ENCODE measurements around the gene OPN3.

The OPN3 gene

DNA sequence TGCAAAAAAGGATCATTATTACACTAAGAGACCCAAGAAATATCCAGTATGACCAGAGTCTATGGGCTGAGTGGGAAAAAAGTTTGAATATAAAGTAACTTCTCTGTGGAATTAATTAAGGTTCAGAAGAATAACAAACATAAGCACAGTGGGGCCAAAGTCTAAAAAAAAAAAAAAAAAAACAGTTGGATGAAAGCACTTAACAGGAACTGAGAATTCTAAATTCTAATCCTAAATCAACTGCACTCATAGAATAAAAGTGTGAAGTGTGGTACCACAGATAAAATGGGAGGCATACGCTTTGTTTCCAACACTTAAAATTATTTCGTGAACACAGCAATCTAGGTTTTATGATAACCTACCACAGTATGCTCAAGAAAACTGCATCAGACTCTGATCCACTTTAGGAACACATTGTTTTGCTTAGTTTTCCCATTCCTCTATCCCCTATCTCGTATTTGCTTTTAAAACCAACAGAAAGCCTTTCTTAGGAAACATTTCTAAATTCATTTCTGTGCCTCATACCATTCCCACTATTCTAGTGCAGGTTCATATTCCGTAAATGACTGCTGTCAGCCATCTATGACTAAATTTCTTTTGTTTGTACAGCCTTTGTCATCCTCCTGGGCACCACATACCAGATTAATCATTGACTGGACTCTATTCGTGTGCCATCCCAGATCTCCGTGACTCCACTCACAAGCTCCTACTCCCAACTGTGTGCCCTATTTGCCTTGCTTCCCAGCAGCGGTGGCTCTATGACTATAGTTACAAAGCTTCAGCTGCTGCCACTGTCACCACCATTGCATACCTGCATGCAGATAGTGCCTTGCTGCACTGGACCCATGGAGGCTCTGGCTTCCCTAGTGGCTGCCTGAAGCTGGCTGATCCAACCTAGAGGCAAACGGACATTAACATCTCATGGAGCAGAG, 24.9 kb downstream of the OPN3 start:
- no peaks in the 10 kb centered on the region for H3K36me3 ChIP-seq (ENCODE audit: control insufficient read depth in 2 of 2, insufficient read depth in 1 of 2, low read length in 2 of 2)
- ChIA-PET CTCF (interaction anchor here (0.7 to 2.4 kb wide), 3 partner anchors 12 to 220 kb away, joined by 3 to 14 read pairs (median 7); no protein-coding TSS in a partner anchor), POLR2A (interaction anchor here (1.2 kb wide), 1 partner anchor 25 kb away, joined by 4 read pairs; the partner anchor contains the start of genes CHML and OPN3)
- no peak overlapping the region for H3K4me3 ChIP-seq (ENCODE audit: low read depth, low read length)
- no peaks in the 10 kb centered on the region for H3K4me1 ChIP-seq (ENCODE audit: control insufficient read depth, insufficient read depth, low read length)
- no peak overlapping the region for H3K27ac ChIP-seq (ENCODE audit: extremely low read depth, low read depth, low read length)
- TF ChIP-seq ZNF394 (tag by site-specific recombination; IDR thresholded peaks at IDR 0.05; ENCODE audit: borderline replicate concordance) = no peak
- no peak for TF ChIP-seq ZNF549 (tag by site-specific recombination; IDR thresholded peaks at IDR 0.05)
- TF ChIP-seq ZBTB17 (tag by site-specific recombination; IDR thresholded peaks at IDR 0.05) = no peak
- TF ChIP-seq, protein P1, sequence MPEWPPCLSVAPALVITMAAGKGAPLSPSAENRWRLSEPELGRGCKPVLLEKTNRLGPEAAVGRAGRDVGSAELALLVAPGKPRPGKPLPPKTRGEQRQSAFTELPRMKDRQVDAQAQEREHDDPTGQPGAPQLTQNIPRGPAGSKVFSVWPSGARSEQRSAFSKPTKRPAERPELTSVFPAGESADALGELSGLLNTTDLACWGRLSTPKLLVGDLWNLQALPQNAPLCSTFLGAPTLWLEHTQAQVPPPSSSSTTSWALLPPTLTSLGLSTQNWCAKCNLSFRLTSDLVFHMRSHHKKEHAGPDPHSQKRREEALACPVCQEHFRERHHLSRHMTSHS (tag by site-specific recombination; IDR thresholded peaks at IDR 0.05) = no peak
- no peak for TF ChIP-seq ZNF354C (tag by site-specific recombination; IDR thresholded peaks at IDR 0.05; ENCODE audit: borderline replicate concordance, low read depth)
- no peak for TF ChIP-seq ZNF121 (tag by site-specific recombination; IDR thresholded peaks at IDR 0.05)
- no peak for TF ChIP-seq ZNF274 (IDR thresholded peaks at IDR 0.05; ENCODE audit: low read length)
- no peak for TF ChIP-seq ZNF274 (tag by site-specific recombination; IDR thresholded peaks at IDR 0.05; ENCODE audit: borderline replicate concordance)
- TF ChIP-seq ZFP69B (tag by site-specific recombination; IDR thresholded peaks at IDR 0.05) = no peak
- TF ChIP-seq ZNF624 (tag by site-specific recombination; IDR thresholded peaks at IDR 0.05) = no peak
- no peak for TF ChIP-seq KLF10 (tag by site-specific recombination; IDR thresholded peaks at IDR 0.05)
- TF ChIP-seq, protein P2, sequence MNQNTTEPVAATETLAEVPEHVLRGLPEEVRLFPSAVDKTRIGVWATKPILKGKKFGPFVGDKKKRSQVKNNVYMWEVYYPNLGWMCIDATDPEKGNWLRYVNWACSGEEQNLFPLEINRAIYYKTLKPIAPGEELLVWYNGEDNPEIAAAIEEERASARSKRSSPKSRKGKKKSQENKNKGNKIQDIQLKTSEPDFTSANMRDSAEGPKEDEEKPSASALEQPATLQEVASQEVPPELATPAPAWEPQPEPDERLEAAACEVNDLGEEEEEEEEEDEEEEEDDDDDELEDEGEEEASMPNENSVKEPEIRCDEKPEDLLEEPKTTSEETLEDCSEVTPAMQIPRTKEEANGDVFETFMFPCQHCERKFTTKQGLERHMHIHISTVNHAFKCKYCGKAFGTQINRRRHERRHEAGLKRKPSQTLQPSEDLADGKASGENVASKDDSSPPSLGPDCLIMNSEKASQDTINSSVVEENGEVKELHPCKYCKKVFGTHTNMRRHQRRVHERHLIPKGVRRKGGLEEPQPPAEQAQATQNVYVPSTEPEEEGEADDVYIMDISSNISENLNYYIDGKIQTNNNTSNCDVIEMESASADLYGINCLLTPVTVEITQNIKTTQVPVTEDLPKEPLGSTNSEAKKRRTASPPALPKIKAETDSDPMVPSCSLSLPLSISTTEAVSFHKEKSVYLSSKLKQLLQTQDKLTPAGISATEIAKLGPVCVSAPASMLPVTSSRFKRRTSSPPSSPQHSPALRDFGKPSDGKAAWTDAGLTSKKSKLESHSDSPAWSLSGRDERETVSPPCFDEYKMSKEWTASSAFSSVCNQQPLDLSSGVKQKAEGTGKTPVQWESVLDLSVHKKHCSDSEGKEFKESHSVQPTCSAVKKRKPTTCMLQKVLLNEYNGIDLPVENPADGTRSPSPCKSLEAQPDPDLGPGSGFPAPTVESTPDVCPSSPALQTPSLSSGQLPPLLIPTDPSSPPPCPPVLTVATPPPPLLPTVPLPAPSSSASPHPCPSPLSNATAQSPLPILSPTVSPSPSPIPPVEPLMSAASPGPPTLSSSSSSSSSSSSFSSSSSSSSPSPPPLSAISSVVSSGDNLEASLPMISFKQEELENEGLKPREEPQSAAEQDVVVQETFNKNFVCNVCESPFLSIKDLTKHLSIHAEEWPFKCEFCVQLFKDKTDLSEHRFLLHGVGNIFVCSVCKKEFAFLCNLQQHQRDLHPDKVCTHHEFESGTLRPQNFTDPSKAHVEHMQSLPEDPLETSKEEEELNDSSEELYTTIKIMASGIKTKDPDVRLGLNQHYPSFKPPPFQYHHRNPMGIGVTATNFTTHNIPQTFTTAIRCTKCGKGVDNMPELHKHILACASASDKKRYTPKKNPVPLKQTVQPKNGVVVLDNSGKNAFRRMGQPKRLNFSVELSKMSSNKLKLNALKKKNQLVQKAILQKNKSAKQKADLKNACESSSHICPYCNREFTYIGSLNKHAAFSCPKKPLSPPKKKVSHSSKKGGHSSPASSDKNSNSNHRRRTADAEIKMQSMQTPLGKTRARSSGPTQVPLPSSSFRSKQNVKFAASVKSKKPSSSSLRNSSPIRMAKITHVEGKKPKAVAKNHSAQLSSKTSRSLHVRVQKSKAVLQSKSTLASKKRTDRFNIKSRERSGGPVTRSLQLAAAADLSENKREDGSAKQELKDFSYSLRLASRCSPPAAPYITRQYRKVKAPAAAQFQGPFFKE (tag by site-specific recombination; IDR thresholded peaks at IDR 0.05; ENCODE audit: borderline replicate concordance) = no peak
- no peak for TF ChIP-seq ZEB2 (tag by site-specific recombination; IDR thresholded peaks at IDR 0.05)
- TF ChIP-seq ZNF221 (tag by site-specific recombination; IDR thresholded peaks at IDR 0.05; ENCODE audit: borderline replicate concordance) = no peak
- no peak for TF ChIP-seq ZSCAN23 (tag by site-specific recombination; IDR thresholded peaks at IDR 0.05)
- TF ChIP-seq MZF1 (tag by site-specific recombination; IDR thresholded peaks at IDR 0.05; ENCODE audit: borderline replicate concordance) = no peak
- no peak for TF ChIP-seq ZNF19 (tag by site-specific recombination; IDR thresholded peaks at IDR 0.05; ENCODE audit: low read depth)
- no peak for TF ChIP-seq BCL11B (tag by site-specific recombination; IDR thresholded peaks at IDR 0.05; ENCODE audit: low read depth)
- TF ChIP-seq, protein P3, sequence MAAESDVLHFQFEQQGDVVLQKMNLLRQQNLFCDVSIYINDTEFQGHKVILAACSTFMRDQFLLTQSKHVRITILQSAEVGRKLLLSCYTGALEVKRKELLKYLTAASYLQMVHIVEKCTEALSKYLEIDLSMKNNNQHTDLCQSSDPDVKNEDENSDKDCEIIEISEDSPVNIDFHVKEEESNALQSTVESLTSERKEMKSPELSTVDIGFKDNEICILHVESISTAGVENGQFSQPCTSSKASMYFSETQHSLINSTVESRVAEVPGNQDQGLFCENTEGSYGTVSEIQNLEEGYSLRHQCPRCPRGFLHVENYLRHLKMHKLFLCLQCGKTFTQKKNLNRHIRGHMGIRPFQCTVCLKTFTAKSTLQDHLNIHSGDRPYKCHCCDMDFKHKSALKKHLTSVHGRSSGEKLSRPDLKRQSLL (tag by site-specific recombination; IDR thresholded peaks at IDR 0.05) = no peak
- TF ChIP-seq ZNF391 (tag by site-specific recombination; IDR thresholded peaks at IDR 0.05; ENCODE audit: borderline replicate concordance, low read depth) = no peak
- TF ChIP-seq ZNF600 (tag by site-specific recombination; IDR thresholded peaks at IDR 0.05) = no peak
- H3K9me3 ChIP-seq (ENCODE audit: control insufficient read depth, insufficient read depth, low read depth, low read length) = no peaks in the 10 kb centered on the region

Data from HEK293 (cell line).